Endodermal cell (in vitro differentiated cells): ENCODE measurements around the gene TOP2B. TPM values are rescaled to one million over a fixed set of nuclear protein-coding genes. Genes with fewer than 3 reads are reported as not detected.

ENCODE experiments used
- DNase-seq: peaks from one replicate; pipeline ENCODE4 v3.0.0-alpha.2; 2017
- H3K27ac ChIP-seq: 2 replicates; pipeline ENCODE4 v1.5.1; 2013; ENCODE audit warnings: mild to moderate bottlenecking, low read depth, low read length, moderate library complexity
- H3K27me3 ChIP-seq: 2 replicates; pipeline ENCODE4 v1.6.1; 2013; ENCODE audit warnings: mild to moderate bottlenecking, low read length, moderate library complexity; ENCODE audit not compliant: insufficient read depth, control insufficient read depth, poor library complexity, severe bottlenecking
- H3K36me3 ChIP-seq: 2 replicates; pipeline ENCODE4 v1.7.0; 2013; ENCODE audit warnings: mild to moderate bottlenecking, low read length, moderate library complexity; ENCODE audit not compliant: control insufficient read depth, insufficient read depth
- H3K4me1 ChIP-seq: one replicate; pipeline ENCODE4 v1.7.0; 2013; ENCODE audit warnings: low read length; ENCODE audit not compliant: control insufficient read depth, insufficient read depth
- H3K4me3 ChIP-seq: 2 replicates; pipeline ENCODE4 v1.5.1; 2013; ENCODE audit warnings: mild to moderate bottlenecking, low read length, moderate library complexity
- H3K9ac ChIP-seq: 2 replicates; pipeline ENCODE4 v1.6.1; 2013; ENCODE audit warnings: mild to moderate bottlenecking, low read length, moderate library complexity; ENCODE audit not compliant: poor library complexity, severe bottlenecking; ENCODE audit errors: extremely low read depth
- H3K9me3 ChIP-seq: 2 replicates; pipeline ENCODE4 v1.6.1; 2013; ENCODE audit warnings: mild to moderate bottlenecking, low read length, moderate library complexity; ENCODE audit not compliant: control insufficient read depth
- H3K27ac Mint-ChIP-seq: 2 replicates; pipeline ENCODE4 v1.8.0; 2020; ENCODE audit warnings: mixed read lengths
- H3K27me3 Mint-ChIP-seq: 2 replicates; pipeline ENCODE4 v1.8.0; 2021; ENCODE audit warnings: mild to moderate bottlenecking, mixed read lengths; ENCODE audit not compliant: insufficient read depth
- H3K36me3 Mint-ChIP-seq: 2 replicates; pipeline ENCODE4 v1.8.0; 2020; ENCODE audit warnings: low read depth, mixed read lengths
- H3K4me1 Mint-ChIP-seq: 2 replicates; pipeline ENCODE4 v1.8.0; 2020; ENCODE audit warnings: mixed read lengths
- H3K4me3 Mint-ChIP-seq: 2 replicates; pipeline ENCODE4 v1.8.0; 2020; ENCODE audit warnings: mild to moderate bottlenecking, moderate library complexity, mixed read lengths
- H3K9me3 Mint-ChIP-seq: 2 replicates; pipeline ENCODE4 v1.8.0; 2020; ENCODE audit warnings: mild to moderate bottlenecking, mixed read lengths
- CTCF ChIP-seq: fragments of 200-600 bp; sonication (generic); conservative IDR thresholded peaks from 2 replicates; pipeline ENCODE4 v1.5.0; 2021; ENCODE audit warnings: antibody characterized with exemption, mild to moderate bottlenecking
- WGBS, 2 experiments: methylation state at CpG; one replicate each; pipeline versions ENCODE4 v1.1.5 to v1.1.7; 2013; ENCODE audit warnings: missing lambda C conversion rate in 2 of 2, mixed read lengths in 1 of 2; ENCODE audit not compliant: insufficient coverage in 1 of 2, insufficient read length in 1 of 2; 5-methylcytosine and 5-hydroxymethylcytosine counted together
- total RNA-seq, 2 donors: library from RNA; stranded (reverse); fragmentation: NEBNext Ultra II Directional in 1 of 2; extraction: Animal tissue kit (Norgen Biotek cat#: 25700) in 1 of 2; gene quantifications; 2 replicates in 1 of 2; 3 replicates in 1 of 2; pipeline ENCODE4 v1.2.1, GENCODE V29; 2021

The TOP2B gene
- total RNA-seq, 2 donors from 2014 or later: 182 to 209 TPM

GRCh38 chr3:25566358-25566920, 98.3 kb downstream of the TOP2B start:
- no peak overlapping the region for H3K4me3 ChIP-seq
- H3K36me3 ChIP-seq: peaks cover 39% of the 10 kb centered on the region
- no peaks in the 10 kb centered on the region for H3K9me3 ChIP-seq
- no peak overlapping the region for H3K27ac ChIP-seq
- Mint-ChIP-seq H3K4me3 (no peak overlapping the region), H3K9me3 (no peaks in the 10 kb centered on the region), H3K36me3 (peaks cover 33% of the 10 kb centered on the region), H3K27ac (no peak overlapping the region), H3K4me1 (no peaks in the 10 kb centered on the region), H3K27me3 (no peaks in the 10 kb centered on the region)
- H3K27me3 ChIP-seq: no peaks in the 10 kb centered on the region
- no peak overlapping the region for H3K9ac ChIP-seq
- TF ChIP-seq CTCF: peak; percentile 75
- H3K4me1 ChIP-seq: no peaks in the 10 kb centered on the region
- peak; percentile 77 for DNase-seq
- WGBS, 2 experiments: 84 to 93% methylated on average over 4 to 5 of the region's 5 CpGs

- no peak overlapping the region for H3K27ac Mint-ChIP-seq
- Histone ChIP-seq H3K4me1 (no peaks in the 10 kb centered on the region), H3K27me3 (no peaks in the 10 kb centered on the region), H3K36me3 (peaks cover 34% of the 10 kb centered on the region), H3K4me3 (no peak overlapping the region), H3K9me3 (no peaks in the 10 kb centered on the region), H3K9ac (no peak overlapping the region), H3K27ac (no peak overlapping the region)
- H3K4me1 Mint-ChIP-seq: no peaks in the 10 kb centered on the region
- no peak for TF ChIP-seq CTCF
- DNase-seq: no peak
- no peaks in the 10 kb centered on the region for H3K27me3 Mint-ChIP-seq
- H3K9me3 Mint-ChIP-seq: no peaks in the 10 kb centered on the region
- WGBS, 2 experiments: 92 to 93% methylated on average over 6 to 7 of the region's 7 CpGs
- peaks cover 27% of the 10 kb centered on the region for H3K36me3 Mint-ChIP-seq
- no peak overlapping the region for H3K4me3 Mint-ChIP-seq
These were observed 98.9 kb downstream of the TOP2B start for GRCh38 chr3:25565807-25566206.

GRCh38 chr3:25564075-25564474, 100.6 kb downstream of the TOP2B start:
- H3K4me3 ChIP-seq: no peak overlapping the region
- Mint-ChIP-seq H3K36me3 (peaks cover 14% of the 10 kb centered on the region), H3K27ac (no peak overlapping the region), H3K9me3 (no peaks in the 10 kb centered on the region), H3K27me3 (no peaks in the 10 kb centered on the region), H3K4me3 (no peak overlapping the region), H3K4me1 (no peaks in the 10 kb centered on the region)
- H3K9me3 ChIP-seq: no peaks in the 10 kb centered on the region
- 95 to 100% methylated on average over 2 to 4 of the region's 4 CpGs for WGBS, 2 experiments
- H3K27me3 ChIP-seq: no peaks in the 10 kb centered on the region
- TF ChIP-seq CTCF: no peak
- no peak overlapping the region for H3K27ac ChIP-seq
- no peak for DNase-seq
- peaks cover 24% of the 10 kb centered on the region for H3K36me3 ChIP-seq
- H3K9ac ChIP-seq: no peak overlapping the region
- H3K4me1 ChIP-seq: no peaks in the 10 kb centered on the region
